ENCODE measurements around the gene OR51M1.

Gene OR51M1

GRCh38 chr11:5390210-5390609, 6.6 kb downstream of the OR51M1 start:
- DNase-seq (ENCODE audit: low read depth) = no peak

GRCh38 chr11:5394091-5394490, 10.5 kb downstream of the OR51M1 start:
- DNase-seq (ENCODE audit: low read depth) = no peak

GRCh38 chr11:5398936-5399335, 15.3 kb downstream of the OR51M1 start:
- DNase-seq (ENCODE audit: low read depth) = no peak

- no peak for DNase-seq (ENCODE audit: low read depth)
These were observed 21.6 kb downstream of the OR51M1 start for GRCh38 chr11:5405173-5405572.

GRCh38 chr11:5420993-5421392, 37.4 kb downstream of the OR51M1 start:
- no peak for DNase-seq (ENCODE audit: low read depth)

GRCh38 chr11:5421811-5422210, 38.2 kb downstream of the OR51M1 start, which contains the start of gene OR51Q1:
TSS of gene OR51Q1 (plus strand) at chr11:5422111. CDS start at chr11:5422201, 90 bp downstream.
- no peak for DNase-seq (ENCODE audit: low read depth)

- no peak for DNase-seq (ENCODE audit: low read depth)
These were observed 39.5 kb downstream of the OR51M1 start for GRCh38 chr11:5423131-5423530.

GRCh38 chr11:5441414-5441813, 57.8 kb downstream of the OR51M1 start, which contains the start of gene OR51I1:
TSS of gene OR51I1 (minus strand) at chr11:5441514. CDS start at chr11:5441514, 0 bp downstream.
- no peak for DNase-seq (ENCODE audit: low read depth)
